HepG2 (cell line): Measurements from ENCODE around the gene SYNDIG1. TPM values are rescaled to one million over a fixed set of nuclear protein-coding genes. Genes with fewer than 3 reads are reported as not detected.
A peak's percentile ranks its signal among the peaks of the same experiment; 100 is the strongest.

ENCODE experiments used
- ATAC-seq: fragments of 200-7000 bp; cut with Tn5 transposase; 3 replicates; pipeline ENCODE4 v1.9.1; 2020; ENCODE audit warnings: mild to moderate bottlenecking, moderate library complexity
- BruUV-seq: library from RNA; stranded (reverse); fragments of 400-500 nt; replicated peaks from 2 replicates; lab custom pipeline; 2021; lab: Mats Ljungman, UMichigan
- CTCF ChIA-PET: fragments of 300-600 bp; formaldehyde crosslinking; extraction: SDS; loops from one replicate; lab custom pipeline; 2021; ENCODE audit warnings: low total read pairs, inconsistent platforms, low intra/inter-chr PET ratio; lab: Yijun Ruan, JAX
- POLR2A ChIA-PET: fragments of 350-600 bp; sonication (Branson Sonifier 250); formaldehyde crosslinking; loops from one replicate; lab custom pipeline; 2020; ENCODE audit warnings: antibody characterized with exemption, inconsistent platforms; lab: Yijun Ruan, JAX
- DNase-seq: peaks from one replicate; pipeline ENCODE4 v3.0.0-alpha.2; 2015; ENCODE audit warnings: low spot score
- FAIRE-seq: peaks from 3 replicates; lab custom pipeline; 2011; peaks lifted over from hg19 to GRCh38; lab: Jason Lieb, UNC
- H2AFZ ChIP-seq: one replicate; pipeline ENCODE4 v1.6.1; 2011; ENCODE audit warnings: low read length, inconsistent platforms
- H3K27ac ChIP-seq: fragments of 300-600 bp; 3 replicates; pipeline ENCODE4 v1.8.0; 2011; ENCODE audit warnings: mixed run types, mild to moderate bottlenecking, mixed read lengths, low read length, inconsistent platforms; ENCODE audit not compliant: insufficient read depth; ENCODE audit errors: extremely low read length
- H3K27me3 ChIP-seq, 2 experiments: fragments of 200-600 bp in 1 of 2; 2 replicates in 1 of 2; 3 replicates in 1 of 2; pipeline versions ENCODE4 v1.6.0 to v1.8.0; 2011; ENCODE audit warnings: low read length in 2 of 2, mild to moderate bottlenecking in 2 of 2, moderate library complexity in 2 of 2, inconsistent platforms in 1 of 2; ENCODE audit not compliant: insufficient read depth in 2 of 2, control insufficient read depth in 1 of 2
- H3K36me3 ChIP-seq, 2 experiments: fragments of 200-600 bp in 1 of 2; replicated peaks in 1 of 2; 2 replicates in 1 of 2; 3 replicates in 1 of 2; pipeline versions ENCODE4 v1.5.1 to v1.8.0; 2011; ENCODE audit warnings: low read length in 2 of 2, inconsistent platforms in 1 of 2; ENCODE audit not compliant: insufficient read depth in 2 of 2, control insufficient read depth in 1 of 2
- H3K4me1 ChIP-seq: 2 replicates; pipeline ENCODE4 v1.5.1; 2012; ENCODE audit warnings: low read length, inconsistent platforms; ENCODE audit not compliant: insufficient read depth
- H3K4me2 ChIP-seq: 2 replicates; pipeline ENCODE4 v1.6.0; 2011; ENCODE audit warnings: low read depth, low read length, inconsistent platforms
- H3K4me3 ChIP-seq, 3 experiments: fragments of 200-600 bp in 1 of 3; sonication (generic), shearing (Covaris generic) in 1 of 3; replicated peaks in 1 of 3; 2 replicates each; pipeline ENCODE4 v1.5.1; 2011 to 2016; ENCODE audit warnings: low read length in 3 of 3, inconsistent platforms in 2 of 3, low read depth in 2 of 3, mild to moderate bottlenecking in 2 of 3, control low read depth in 1 of 3, mixed read lengths in 1 of 3; ENCODE audit not compliant: insufficient read depth in 1 of 3
- H3K79me2 ChIP-seq: one replicate; pipeline ENCODE4 v1.6.1; 2011; ENCODE audit warnings: low read length, inconsistent platforms; ENCODE audit not compliant: insufficient read depth
- H3K9ac ChIP-seq: 2 replicates; pipeline ENCODE4 v1.6.0; 2011; ENCODE audit warnings: mild to moderate bottlenecking, low read depth, low read length, inconsistent platforms; ENCODE audit not compliant: insufficient read depth
- H3K9me3 ChIP-seq: 2 replicates; pipeline ENCODE4 v1.5.1; 2012; ENCODE audit warnings: mild to moderate bottlenecking, low read length
- H4K20me1 ChIP-seq: 2 replicates; pipeline ENCODE4 v1.6.0; 2011; ENCODE audit warnings: inconsistent platforms, mild to moderate bottlenecking, low read length, moderate library complexity; ENCODE audit not compliant: insufficient read depth
- BCLAF1 ChIP-seq: fragments of 450-650 bp; IDR thresholded peaks from 2 replicates; pipeline ENCODE4 v1.6.1; 2017; ENCODE audit warnings: mild to moderate bottlenecking
- CREB1 ChIP-seq, 2 experiments: fragments of 450-650 bp in 1 of 2; IDR thresholded peaks; 2 replicates each; pipeline ENCODE4 v1.6.1; 2016 to 2017; ENCODE audit warnings: control low read depth in 1 of 2, mild to moderate bottlenecking in 1 of 2, missing compliant biosample characterization in 1 of 2, missing genetic modification characterization in 1 of 2
- HINFP ChIP-seq: sonication (generic); formaldehyde crosslinking; IDR thresholded peaks from 2 replicates; pipeline ENCODE4 v1.4.0; 2020; ENCODE audit warnings: low read depth, mild to moderate bottlenecking, missing genetic modification reagents
- MEIS2 ChIP-seq: sonication (generic); formaldehyde crosslinking; IDR thresholded peaks from 2 replicates; pipeline ENCODE4 v1.9.0; 2021; ENCODE audit warnings: mild to moderate bottlenecking, missing genetic modification reagents
- NFRKB ChIP-seq: fragments of 450-650 bp; IDR thresholded peaks from 2 replicates; pipeline ENCODE4 v1.6.1; 2017
- ZNF430 ChIP-seq: sonication (generic); formaldehyde crosslinking; IDR thresholded peaks from 2 replicates; pipeline ENCODE4 v1.9.0; 2021; ENCODE audit warnings: mild to moderate bottlenecking, missing genetic modification reagents
- WGBS: methylation state at CpG from one replicate; pipeline ENCODE4 v1.1.6; 2017; ENCODE audit warnings: low lambda C conversion rate; 5-methylcytosine and 5-hydroxymethylcytosine counted together
- in situ Hi-C: cut with HindIII; loops from 2 replicates; pipeline ENCODE4 v1.10.0; 2017; ENCODE audit warnings: low pct_unique_long_range_greater_than_20kb; ENCODE audit not compliant: extremely low pct_ligation_motif_present
- intact Hi-C: fragments of 100-400 bp; cut with micrococcal nuclease; formaldehyde crosslinking; loops from one replicate; pipeline ENCODE4 v1.10.0; 2022; ENCODE audit not compliant: unreplicated experiment
- polyA plus RNA-seq, 8 experiments: library from polyadenylated mRNA; depleted of rRNA in 3 of 8; stranded (reverse) in 7 of 8; unstranded in 1 of 8; fragments of >200 nt; fragmentation: Illumina TruSeq in 4 of 8; extraction: Trizol in 4 of 8; gene quantifications; 2 replicates each; pipeline versions ENCODE4 v1.2.1 to v1.2.3, GENCODE V29; 2011 to 2016; ENCODE audit warnings: low read depth in 4 of 8, missing spikeins in 1 of 8, mixed read lengths in 1 of 8; ENCODE audit not compliant: insufficient read depth in 1 of 8
- total RNA-seq, 5 experiments: library from RNA; depleted of rRNA; stranded (reverse); fragments of >200 nt; fragmentation: Illumina TruSeq; extraction: Trizol; gene quantifications; 2 replicates each; pipeline ENCODE4 v1.2.3, GENCODE V29; 2016; ENCODE audit warnings: low read depth in 1 of 5
- TF ChIP-seq, protein P1 (sequence below), 2 experiments: fragments of 450-650 bp in 1 of 2; sonication (generic) in 1 of 2; formaldehyde crosslinking in 1 of 2; IDR thresholded peaks; 2 replicates each; pipeline versions ENCODE4 v1.6.1 to v1.8.0; 2016 to 2022; ENCODE audit warnings: antibody characterized with exemption in 1 of 2, mild to moderate bottlenecking in 1 of 2, missing genetic modification reagents in 1 of 2

SYNDIG1 gene
- total and polyA plus RNA-seq, 2 of the 13 experiments (the other 11 are each of a cell fraction or from before 2014, with no cell fraction given), result not detected

- TF ChIP-seq, protein P1, sequence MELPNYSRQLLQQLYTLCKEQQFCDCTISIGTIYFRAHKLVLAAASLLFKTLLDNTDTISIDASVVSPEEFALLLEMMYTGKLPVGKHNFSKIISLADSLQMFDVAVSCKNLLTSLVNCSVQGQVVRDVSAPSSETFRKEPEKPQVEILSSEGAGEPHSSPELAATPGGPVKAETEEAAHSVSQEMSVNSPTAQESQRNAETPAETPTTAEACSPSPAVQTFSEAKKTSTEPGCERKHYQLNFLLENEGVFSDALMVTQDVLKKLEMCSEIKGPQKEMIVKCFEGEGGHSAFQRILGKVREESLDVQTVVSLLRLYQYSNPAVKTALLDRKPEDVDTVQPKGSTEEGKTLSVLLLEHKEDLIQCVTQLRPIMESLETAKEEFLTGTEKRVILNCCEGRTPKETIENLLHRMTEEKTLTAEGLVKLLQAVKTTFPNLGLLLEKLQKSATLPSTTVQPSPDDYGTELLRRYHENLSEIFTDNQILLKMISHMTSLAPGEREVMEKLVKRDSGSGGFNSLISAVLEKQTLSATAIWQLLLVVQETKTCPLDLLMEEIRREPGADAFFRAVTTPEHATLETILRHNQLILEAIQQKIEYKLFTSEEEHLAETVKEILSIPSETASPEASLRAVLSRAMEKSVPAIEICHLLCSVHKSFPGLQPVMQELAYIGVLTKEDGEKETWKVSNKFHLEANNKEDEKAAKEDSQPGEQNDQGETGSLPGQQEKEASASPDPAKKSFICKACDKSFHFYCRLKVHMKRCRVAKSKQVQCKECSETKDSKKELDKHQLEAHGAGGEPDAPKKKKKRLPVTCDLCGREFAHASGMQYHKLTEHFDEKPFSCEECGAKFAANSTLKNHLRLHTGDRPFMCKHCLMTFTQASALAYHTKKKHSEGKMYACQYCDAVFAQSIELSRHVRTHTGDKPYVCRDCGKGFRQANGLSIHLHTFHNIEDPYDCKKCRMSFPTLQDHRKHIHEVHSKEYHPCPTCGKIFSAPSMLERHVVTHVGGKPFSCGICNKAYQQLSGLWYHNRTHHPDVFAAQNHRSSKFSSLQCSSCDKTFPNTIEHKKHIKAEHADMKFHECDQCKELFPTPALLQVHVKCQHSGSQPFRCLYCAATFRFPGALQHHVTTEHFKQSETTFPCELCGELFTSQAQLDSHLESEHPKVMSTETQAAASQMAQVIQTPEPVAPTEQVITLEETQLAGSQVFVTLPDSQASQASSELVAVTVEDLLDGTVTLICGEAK (IDR thresholded peaks at IDR 0.05), result no peak
- TF ChIP-seq, protein P1 (CRISPR knock-in tag; IDR thresholded peaks at IDR 0.05), result no peak
Measured at GRCh38 chr20:24662322-24662721, 192.9 kb downstream of the SYNDIG1 start (continued).

DNA sequence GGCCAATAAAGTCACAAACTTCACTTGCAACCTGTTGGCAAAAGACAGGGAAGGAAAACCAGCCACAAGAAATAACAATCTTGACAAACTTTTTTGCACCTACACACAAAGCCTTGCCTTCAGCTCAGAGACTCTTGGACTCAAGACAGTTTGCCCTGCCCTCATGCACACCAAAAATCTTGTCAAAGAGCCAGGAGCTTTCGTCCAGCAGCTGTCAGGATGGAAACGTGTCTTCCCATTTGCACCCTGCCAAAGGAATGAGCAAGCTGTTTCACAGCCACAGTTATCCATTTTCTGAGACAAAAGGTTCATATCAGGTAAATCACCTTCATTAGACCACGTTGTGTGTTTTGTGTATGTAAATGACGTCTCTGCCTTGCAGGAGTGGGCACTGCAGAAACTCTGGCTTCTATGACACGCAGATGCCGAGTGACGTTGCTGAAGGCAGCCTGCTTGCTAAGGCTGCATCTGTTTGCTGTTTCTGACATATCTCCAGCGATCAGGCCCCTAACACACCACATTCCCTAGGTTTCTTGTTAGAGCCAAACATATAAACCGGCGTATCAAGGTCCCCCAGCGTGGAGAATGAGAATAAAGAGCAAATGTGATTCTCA lies 193.4 kb downstream of the SYNDIG1 start:
- Histone ChIP-seq H3K36me3 (no peaks in the 10 kb centered on the region), H3K4me3 (no peak overlapping the region), H3K79me2 (no peaks in the 10 kb centered on the region), H3K4me2 (no peak overlapping the region), H3K27me3 (peaks cover 19 to 64% of the 10 kb centered on the region in 2 experiments; a peak in 3 of 5 replicates), H3K27ac (no peak overlapping the region), H4K20me1 (no peaks in the 10 kb centered on the region; the same call in 1 of the 2 replicates), H3K4me1 (no peaks in the 10 kb centered on the region), H2AFZ (no peak overlapping the region), H3K9ac (no peak overlapping the region), H3K9me3 (no peaks in the 10 kb centered on the region)
- in situ Hi-C loops (no loop called here), intact Hi-C loops (no loop called here)
- ChIA-PET POLR2A (no interaction called here), CTCF (no interaction called here)
- FAIRE-seq (no peak), ATAC-seq (no peak), DNase-seq (no peak)
- BruUV-seq, result no TSS peak
- under 1% methylated on average over 11 of the region's 11 CpGs for WGBS
- TF ChIP-seq MEIS2 (no peak), NFRKB (no peak), BCLAF1 (no peak), CREB1 (IDR thresholded peaks at IDR 0.05) (peak; percentile 71), CREB1 (CRISPR knock-in tag; IDR thresholded peaks at IDR 0.05) (no peak), HINFP (CRISPR knock-in tag) (no peak), ZNF430 (CRISPR knock-in tag) (no peak)
